ENCODE results near the gene TAOK2.
"Not testable (repeated sequence)": the region's sequence is repeated elsewhere in the genome, so short reads cannot be mapped to it uniquely, and the experiment has no call there.

TAOK2 gene

GRCh38 chr16:29973384-29974246 is at the start of gene TAOK2:
TSS of gene TAOK2 (plus strand) at chr16:29973868. CDS start at chr16:29977773, 3,905 bp downstream.
- DNase-seq = peak; percentile 99

GRCh38 chr16:29925105-29925756 is 48.4 kb upstream of the TAOK2 start:
- DNase-seq = peak; percentile 31

DNA sequence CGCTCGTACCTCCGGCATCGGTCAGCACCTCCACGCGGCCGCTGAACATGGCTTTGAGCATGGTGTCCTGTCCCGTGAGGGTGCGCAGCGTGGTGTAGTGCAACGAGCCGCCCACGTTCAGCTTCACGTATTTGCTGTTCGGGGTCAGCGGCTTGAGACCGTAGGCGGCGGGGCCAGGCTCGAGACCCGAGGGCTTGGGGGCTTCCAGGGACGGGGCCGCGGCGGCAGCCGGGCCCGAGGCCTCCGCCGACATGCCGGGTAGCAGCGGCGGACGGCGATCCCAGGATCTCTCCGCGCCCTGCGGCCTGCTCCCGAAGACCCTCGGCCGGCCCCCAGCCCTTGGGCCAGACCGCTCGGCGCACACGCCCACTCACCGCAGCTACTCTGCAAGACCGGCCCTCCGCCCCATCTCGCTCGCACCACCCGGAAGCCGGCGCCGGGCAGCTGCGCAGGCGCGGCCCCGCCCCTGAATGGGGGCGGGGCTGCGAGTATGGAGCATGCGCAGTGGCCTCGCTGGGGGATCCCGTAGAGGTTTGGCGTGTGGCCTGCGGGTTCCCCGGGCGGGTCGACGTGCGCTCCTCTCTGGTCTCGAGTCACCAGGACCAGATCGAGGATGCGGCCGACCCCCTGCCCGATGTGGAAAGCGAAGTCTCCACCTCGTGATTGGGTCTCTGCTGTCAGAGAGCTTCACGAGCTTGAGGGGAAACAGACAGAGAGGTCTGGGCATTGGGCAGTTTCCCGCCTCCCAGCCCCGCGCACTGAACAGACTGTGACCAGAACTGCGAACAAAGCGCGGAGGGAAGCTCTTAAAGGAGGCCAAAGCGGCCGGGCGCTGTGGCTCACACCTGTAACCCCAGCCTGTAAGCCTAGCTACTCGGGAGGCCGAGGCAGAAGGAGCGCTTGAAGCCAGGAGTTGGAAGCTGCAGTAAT is 47.6 kb upstream of the TAOK2 start, which contains the start of gene KCTD13:
Gene KCTD13, minus strand, starts transcription at position 446 of the 930 bp plus-strand sequence. Its CDS starts 193 bp downstream, at position 253.
- peak; percentile 92 for DNase-seq

GRCh38 chr16:29926711-29927052 is 47.0 kb upstream of the TAOK2 start:
- DNase-seq = peak; percentile 72

DNA sequence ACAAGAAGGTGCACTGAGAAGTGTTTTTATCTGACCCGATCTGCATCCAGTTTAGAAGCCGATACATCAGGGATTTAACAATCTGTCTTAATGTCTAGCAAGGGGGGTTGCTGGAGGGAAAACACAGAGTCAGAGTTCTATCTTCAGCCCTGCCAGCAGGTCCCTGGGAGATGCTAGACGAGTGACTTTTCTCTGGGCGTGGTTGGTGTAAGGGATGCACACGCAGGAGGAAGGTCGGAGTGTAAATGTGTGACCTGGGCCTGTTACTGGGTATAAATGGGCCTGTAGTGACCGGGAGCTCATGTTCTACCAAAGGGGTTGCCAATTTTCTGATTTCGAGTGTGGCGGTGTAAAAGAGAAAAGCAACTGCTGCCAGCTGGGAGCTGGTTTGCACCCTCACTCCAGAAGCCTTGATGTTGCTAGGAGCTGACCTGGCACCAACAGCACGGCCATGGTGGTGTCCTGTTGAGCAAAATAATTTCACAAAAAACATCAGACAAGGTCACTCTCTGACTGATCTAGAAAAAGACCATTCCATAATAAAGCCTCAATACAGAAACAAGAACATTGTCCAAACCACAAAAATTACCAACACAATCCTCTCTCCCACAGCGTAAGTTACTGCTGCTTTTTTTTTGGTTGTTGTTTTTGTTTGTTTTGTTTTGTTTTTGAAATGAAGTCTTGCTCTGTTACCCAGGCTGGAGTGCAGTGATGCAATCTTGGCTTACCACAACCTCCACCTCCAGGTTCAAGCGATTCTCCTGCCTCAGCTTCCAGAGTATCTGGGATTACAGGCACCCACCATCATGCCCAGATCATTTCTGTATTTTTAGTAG is 46.4 kb upstream of the TAOK2 start:
- no peak for DNase-seq

GRCh38 chr16:29931750-29932149 is 41.9 kb upstream of the TAOK2 start:
- not testable (repeated sequence) for DNase-seq

DNA sequence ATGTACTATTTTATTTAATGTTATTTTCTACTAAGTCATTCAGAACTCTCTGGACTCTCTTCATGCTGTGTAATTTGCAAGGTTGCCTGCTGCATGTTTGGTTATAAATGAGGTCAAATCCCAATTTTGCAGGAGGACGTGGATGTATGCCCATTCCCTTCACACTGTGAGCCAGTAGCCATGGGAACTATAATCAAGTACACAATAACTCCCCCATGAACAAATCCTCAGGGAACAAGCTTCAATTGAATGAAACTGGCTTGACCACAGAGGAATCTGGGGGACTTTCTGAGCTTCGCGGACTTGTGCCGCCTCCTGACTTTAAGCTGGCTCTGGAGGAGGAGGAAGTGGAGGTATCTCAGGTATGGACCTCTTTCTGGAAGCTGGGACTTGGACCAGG is 33.0 kb upstream of the TAOK2 start:
- DNase-seq = peak; percentile 63

DNA sequence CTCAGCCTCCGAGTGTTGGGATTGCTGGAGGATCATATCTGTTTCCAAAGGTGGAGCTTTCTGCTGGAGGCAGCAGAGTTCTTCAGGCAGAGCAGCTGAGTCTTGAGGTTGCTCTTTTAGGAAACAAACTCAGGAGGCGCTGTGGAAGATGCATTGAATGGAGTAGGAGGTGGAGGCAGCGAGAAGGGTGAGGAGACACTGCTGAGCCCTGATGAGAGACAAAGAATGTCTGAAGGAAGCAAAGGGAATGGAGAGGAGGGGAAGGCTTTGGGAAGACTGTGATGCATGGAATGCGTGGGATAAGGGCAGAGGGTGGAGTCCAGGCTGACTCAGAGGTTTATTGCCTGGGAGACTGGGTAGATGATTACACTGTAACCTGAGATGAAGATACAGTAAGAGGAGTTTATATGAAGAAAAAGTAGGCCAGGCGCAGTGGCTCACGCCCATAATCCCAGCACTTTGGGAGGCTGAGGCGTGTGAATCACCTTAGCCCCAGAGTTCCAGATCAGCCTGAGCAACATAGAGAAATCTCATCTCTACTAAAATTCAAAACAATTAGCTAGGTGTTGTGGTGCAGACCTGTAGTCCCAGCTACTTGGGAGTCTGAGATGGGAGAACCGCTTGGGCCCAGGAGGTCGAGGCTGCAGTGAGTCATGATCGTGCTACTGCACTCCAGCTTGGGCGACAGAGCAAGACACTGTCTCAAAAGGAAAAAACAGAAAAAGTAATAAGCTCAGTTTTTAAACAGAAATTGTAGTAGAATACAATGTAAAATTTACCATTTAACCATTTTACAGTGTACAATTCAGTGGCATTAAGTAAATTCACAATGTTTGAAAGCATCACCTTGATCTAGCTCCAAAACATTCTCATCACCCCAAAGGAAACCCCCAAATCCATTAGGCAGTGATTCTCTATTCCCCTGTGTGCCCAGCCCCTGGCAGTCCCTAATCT is 29.5 kb upstream of the TAOK2 start:
- DNase-seq = peak; percentile 90

GRCh38 chr16:29947897-29948296 is 25.8 kb upstream of the TAOK2 start:
- DNase-seq = no peak

DNA sequence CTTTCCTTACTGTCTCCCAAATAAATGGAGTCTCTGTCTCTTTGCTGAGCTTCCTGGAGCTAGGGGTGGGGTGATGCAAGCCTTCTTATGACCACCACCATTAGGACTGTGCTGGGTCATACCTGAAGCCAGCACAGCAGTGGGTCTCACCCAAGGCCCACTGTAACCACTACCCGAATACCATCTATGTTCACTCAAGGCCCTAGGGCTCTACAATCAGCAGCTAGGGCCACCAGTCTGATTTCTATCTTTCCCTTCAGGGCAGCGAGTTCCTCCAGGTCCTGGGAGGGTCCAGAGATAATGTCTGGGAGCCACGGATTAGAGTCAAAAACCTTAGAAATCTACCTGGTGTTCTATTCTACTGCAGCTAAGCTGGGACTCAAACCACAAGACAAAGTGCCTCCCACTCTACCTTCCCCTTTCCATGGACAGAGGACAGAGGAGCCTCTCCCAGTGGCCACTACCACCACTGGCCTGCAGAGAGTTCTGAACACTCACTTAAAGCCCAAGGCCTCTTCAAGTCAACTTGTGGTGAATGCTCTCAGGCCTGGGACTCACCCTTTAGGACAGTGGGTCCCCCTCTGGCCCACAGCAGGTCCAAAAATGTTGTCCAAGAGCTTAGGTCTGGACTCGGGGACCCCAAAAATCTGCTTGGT is 22.7 kb upstream of the TAOK2 start:
- DNase-seq = no peak

GRCh38 chr16:29951625-29952365 is 21.9 kb upstream of the TAOK2 start:
- no peak for DNase-seq

GRCh38 chr16:29958756-29959155 is 14.9 kb upstream of the TAOK2 start:
- DNase-seq = no peak

DNA sequence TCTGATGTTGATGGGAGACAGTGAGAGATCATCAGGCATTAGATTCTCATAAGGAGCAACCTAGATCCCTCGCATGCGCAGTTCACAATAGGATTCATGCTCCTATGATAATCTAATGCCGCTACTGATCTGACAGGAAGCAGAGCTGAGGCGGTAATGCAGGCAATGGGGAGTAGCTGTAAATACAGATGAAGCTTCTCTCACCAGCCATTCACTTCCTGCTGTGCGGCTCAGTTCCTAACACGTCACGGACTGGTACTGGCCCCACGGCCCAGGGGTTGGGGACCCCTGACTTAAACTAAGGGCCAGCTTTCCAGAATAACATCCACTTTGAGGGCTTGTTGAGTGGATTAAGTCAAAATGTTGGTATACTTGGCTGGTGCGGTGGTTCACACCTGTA is 14.4 kb upstream of the TAOK2 start:
- DNase-seq = no peak

GRCh38 chr16:29959821-29960220 is 13.8 kb upstream of the TAOK2 start:
- not testable (repeated sequence) for DNase-seq

GRCh38 chr16:29961127-29961478 is 12.6 kb upstream of the TAOK2 start:
- no peak for DNase-seq

DNA sequence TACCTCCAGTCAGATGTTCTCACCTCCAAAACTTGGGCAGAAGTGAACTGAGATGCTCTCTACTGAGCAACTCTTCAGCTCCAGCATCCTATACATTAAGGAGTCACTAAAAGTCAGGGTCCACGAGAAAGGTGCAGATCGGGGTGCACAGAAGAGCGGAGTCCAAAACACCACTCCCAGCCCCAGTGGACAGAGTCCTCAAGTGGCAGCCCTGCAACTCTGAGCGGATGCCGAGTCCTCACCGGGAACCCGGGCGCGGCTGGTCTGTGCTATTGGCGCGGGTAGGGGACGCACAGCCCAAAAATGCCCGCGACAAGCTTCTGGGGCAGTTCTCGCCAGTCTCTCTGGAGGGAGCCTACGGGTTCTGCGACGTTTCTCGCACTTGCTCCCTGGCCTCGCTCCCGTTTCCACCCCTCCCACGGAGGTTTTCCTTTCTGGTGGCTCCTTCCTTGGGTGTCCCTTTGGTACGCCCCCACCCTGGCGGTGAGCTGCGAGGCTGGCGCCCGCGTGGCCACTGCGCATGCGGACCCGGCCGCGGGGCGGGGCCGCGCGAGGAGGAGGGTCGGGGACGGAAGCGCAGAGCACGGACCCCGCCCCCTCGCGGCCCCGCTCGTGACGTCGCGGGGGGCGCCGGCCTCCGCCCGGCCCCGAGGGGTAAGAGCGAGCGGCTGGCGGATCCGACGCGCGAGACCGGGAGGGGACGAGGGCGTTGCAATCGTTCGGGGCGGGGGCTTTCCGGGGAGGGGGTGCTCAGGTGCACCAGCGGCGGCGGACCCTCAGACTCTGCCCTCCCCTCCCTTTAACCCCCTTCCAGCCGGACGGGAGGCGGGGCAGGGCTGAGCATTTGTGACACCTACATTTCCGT is 12.0 kb upstream of the TAOK2 start, which contains the start of gene TMEM219:
Gene TMEM219, plus strand, starts transcription at position 601 of the 865 bp plus-strand sequence. CDS start 1,065 bp downstream, outside the sequence.
- DNase-seq = peak; percentile 96

DNA sequence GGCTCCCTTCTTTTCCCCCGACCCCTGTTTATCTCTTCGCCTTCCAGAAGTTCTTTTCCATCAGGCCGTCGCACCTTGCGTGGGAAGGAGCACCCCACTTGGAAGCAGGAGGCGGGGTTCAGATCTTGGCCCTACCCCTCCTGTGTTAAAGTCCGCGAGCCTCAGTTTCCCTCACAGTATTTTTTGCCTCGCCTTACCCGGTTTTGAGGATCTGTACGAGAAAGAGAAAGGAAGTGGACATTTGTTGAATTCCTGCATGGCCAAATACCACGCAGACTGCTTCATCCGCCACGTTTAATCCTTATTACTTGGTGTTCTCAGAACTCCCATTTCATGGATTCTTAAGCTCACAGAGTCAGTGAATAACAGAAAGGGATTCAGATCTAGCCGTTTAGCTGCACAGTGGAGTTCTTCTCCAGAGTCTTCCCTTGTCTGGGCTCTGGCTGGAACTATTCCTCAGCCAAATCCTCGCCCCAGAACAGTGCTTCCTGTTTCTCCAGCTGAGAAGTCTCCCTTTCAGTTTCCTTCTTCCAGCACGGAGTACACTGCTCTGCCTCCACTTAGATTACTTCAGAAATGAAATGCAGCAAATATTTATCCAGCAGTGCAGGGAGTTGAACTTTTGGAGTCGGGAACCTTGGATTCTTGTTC is 11.2 kb upstream of the TAOK2 start:
- DNase-seq = peak; percentile 22
